ENCODE results near the gene ZNF521.

DNA sequence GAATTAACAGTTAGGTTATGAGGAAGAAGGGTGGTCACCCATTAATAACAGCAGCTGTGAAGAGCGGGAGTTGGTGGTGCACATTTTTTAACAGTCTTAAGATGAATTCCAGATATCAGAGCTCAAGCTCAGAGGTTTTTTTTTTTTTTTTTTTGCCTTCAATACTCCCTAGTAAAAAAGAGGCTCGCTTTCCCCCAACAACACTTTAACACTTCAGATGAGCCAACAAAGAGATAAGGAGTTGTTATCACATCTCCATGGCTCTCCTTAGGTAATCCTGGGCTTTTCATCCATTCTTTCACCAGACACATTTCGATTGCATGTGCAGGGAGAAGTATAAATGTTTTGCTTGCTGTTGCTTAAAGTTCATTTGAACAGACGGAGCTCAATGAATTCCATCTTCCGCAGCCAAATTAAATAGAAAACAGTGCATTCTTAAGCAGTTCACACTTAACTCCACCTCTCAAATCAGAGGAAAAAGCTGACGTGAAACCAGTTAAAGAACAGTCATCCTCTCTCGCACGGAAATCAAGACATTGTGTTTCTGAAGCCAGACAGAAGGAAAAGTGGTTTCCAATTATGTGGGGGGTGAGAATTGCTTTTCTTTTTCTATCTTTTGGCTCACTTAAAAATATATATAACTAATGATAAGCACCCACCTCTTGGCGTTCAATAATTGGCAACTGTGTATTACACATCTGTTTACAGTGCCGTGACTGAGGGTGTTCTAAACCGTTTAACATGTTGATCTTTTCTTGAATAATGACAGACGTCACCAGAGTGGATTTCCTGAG is 118.2 kb downstream of the ZNF521 start:
- TF ChIP-seq, protein P1, sequence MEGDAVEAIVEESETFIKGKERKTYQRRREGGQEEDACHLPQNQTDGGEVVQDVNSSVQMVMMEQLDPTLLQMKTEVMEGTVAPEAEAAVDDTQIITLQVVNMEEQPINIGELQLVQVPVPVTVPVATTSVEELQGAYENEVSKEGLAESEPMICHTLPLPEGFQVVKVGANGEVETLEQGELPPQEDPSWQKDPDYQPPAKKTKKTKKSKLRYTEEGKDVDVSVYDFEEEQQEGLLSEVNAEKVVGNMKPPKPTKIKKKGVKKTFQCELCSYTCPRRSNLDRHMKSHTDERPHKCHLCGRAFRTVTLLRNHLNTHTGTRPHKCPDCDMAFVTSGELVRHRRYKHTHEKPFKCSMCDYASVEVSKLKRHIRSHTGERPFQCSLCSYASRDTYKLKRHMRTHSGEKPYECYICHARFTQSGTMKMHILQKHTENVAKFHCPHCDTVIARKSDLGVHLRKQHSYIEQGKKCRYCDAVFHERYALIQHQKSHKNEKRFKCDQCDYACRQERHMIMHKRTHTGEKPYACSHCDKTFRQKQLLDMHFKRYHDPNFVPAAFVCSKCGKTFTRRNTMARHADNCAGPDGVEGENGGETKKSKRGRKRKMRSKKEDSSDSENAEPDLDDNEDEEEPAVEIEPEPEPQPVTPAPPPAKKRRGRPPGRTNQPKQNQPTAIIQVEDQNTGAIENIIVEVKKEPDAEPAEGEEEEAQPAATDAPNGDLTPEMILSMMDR (IDR thresholded peaks at IDR 0.05) = no peak
- TF ChIP-seq ZFX (IDR thresholded peaks at IDR 0.05; ENCODE audit: borderline replicate concordance) = no peak

Data from 22Rv1 (cell line).